ENCODE results near the gene PTPN23. TPM values are rescaled to one million over a fixed set of nuclear protein-coding genes. Genes with fewer than 3 reads are reported as not detected.
"Not testable (repeated sequence)": the region's sequence is repeated elsewhere in the genome, so short reads cannot be mapped to it uniquely, and the experiment has no call there.

Gene PTPN23
- total RNA-seq, 1 donor from 2014 or later, result 26.1 TPM

- no peak for ATAC-seq
Observed at GRCh38 chr3:47441796-47442551, 61.2 kb downstream of the PTPN23 start.

GRCh38 chr3:47443611-47443995 is 62.8 kb downstream of the PTPN23 start:
- ATAC-seq, result peak; percentile 93

GRCh38 chr3:47444103-47444502 is 63.3 kb downstream of the PTPN23 start:
- ATAC-seq, result peak; percentile 79

- ATAC-seq, result peak; percentile 91
Observed at GRCh38 chr3:47452453-47453215, 71.8 kb downstream of the PTPN23 start.

- no peak for ATAC-seq
Observed at GRCh38 chr3:47455806-47456452, 75.1 kb downstream of the PTPN23 start.

- ATAC-seq, result no peak
Observed at GRCh38 chr3:47456984-47457383, 76.2 kb downstream of the PTPN23 start.

- ATAC-seq, result not testable (repeated sequence)
Observed at GRCh38 chr3:47459534-47460085, 78.8 kb downstream of the PTPN23 start.

Other genes starting within 250 kb of the PTPN23 start
- 26.6 TPM for gene SETD2, start 216.9 kb upstream of the PTPN23 start, total RNA-seq
- gene KIF9, start 98.2 kb upstream of the PTPN23 start, total RNA-seq, result 4.4 TPM
- gene KLHL18, start 98.1 kb upstream of the PTPN23 start, total RNA-seq, result 24.2 TPM
- 59.8 TPM for gene SCAP, start 94.9 kb downstream of the PTPN23 start, total RNA-seq
- 20.9 TPM for gene ELP6, start 132.7 kb downstream of the PTPN23 start, total RNA-seq
- 0.48 TPM for gene CSPG5, start 197.8 kb downstream of the PTPN23 start, total RNA-seq